HCT116 (cell line): Measurements from ENCODE around the gene LRIG3. TPM values are rescaled to one million over a fixed set of nuclear protein-coding genes. Genes with fewer than 3 reads are reported as not detected.

ENCODE experiments used
- ATAC-seq: fragments of 200-7000 bp; cut with Tn5 transposase; 2 replicates; pipeline ENCODE4 v1.9.1; 2020; ENCODE audit warnings: mild to moderate bottlenecking, moderate library complexity
- BruUV-seq: library from RNA; stranded (reverse); fragments of 400-500 nt; replicated peaks from 2 replicates; lab custom pipeline; 2021; lab: Mats Ljungman, UMichigan
- CTCF ChIA-PET: fragments of 300-600 bp; sonication (Branson Sonifier 250); formaldehyde crosslinking; loops from one replicate; lab custom pipeline; 2021; ENCODE audit warnings: antibody characterized with exemption; lab: Charles Lee
- POLR2A ChIA-PET: fragments of 300-600, 350-600 bp; sonication (Branson Sonifier 250); formaldehyde crosslinking; loops from one replicate; lab custom pipeline; 2021; ENCODE audit warnings: antibody characterized with exemption; lab: Charles Lee
- RAD21 ChIA-PET, 2 experiments: fragments of 300-600 bp; sonication (Branson Sonifier 250); formaldehyde crosslinking; loops; one replicate each; lab custom pipeline; 2023; ENCODE audit warnings: low total read pairs in 2 of 2; ENCODE audit not compliant: uncharacterized antibody in 2 of 2, unreplicated experiment in 2 of 2, low non-redundant PET in 1 of 2; lab: Charles Lee
- DNase-seq: peaks from one replicate; pipeline ENCODE4 v3.0.0-alpha.2; 2010; ENCODE audit warnings: low read depth, low spot score
- H2AFZ ChIP-seq: fragments of 200-600 bp; shearing (Covaris generic), sonication (generic); 2 replicates; pipeline ENCODE4 v1.6.1; 2017; ENCODE audit warnings: low read depth, mixed run types, mixed read lengths, antibody characterized with exemption, low read length; ENCODE audit not compliant: poor library complexity, severe bottlenecking
- H3K27ac ChIP-seq: 2 replicates; pipeline ENCODE4 v1.5.1; 2012; ENCODE audit warnings: low read depth, low read length
- H3K27me3 ChIP-seq: fragments of 200-600 bp; sonication (generic); 2 replicates; pipeline ENCODE4 v1.6.1; 2016; ENCODE audit warnings: mixed run types, low read length, mixed read lengths; ENCODE audit not compliant: insufficient read depth
- H3K36me3 ChIP-seq, 2 experiments: fragments of 200-500 bp in 1 of 2; fragments of 200-600 bp in 1 of 2; sonication (Bioruptor generic) in 1 of 2; sonication (generic) in 1 of 2; 2 replicates each; pipeline versions ENCODE4 v1.5.1 to v1.6.1; 2014 to 2016; ENCODE audit warnings: low read length in 2 of 2, inconsistent platforms in 1 of 2, mixed read lengths in 1 of 2, mixed run types in 1 of 2; ENCODE audit not compliant: insufficient read depth in 2 of 2, control insufficient read depth in 1 of 2
- H3K4me1 ChIP-seq, 2 experiments: fragments of 200-600 bp in 1 of 2; sonication (generic) in 1 of 2; 2 replicates each; pipeline versions ENCODE4 v1.5.1 to v1.6.1; 2012 to 2017; ENCODE audit warnings: low read length in 2 of 2, inconsistent platforms in 1 of 2, mild to moderate bottlenecking in 1 of 2, mixed read lengths in 1 of 2, mixed run types in 1 of 2, moderate library complexity in 1 of 2; ENCODE audit not compliant: insufficient read depth in 2 of 2, control insufficient read depth in 1 of 2
- H3K4me2 ChIP-seq: fragments of 200-600 bp; sonication (generic); 2 replicates; pipeline ENCODE4 v1.6.1; 2017; ENCODE audit warnings: mixed run types, low read length, mixed read lengths
- H3K4me3 ChIP-seq, 2 experiments: fragments of 200-600 bp in 1 of 2; sonication (generic) in 1 of 2; replicated peaks in 1 of 2; 2 replicates each; pipeline ENCODE4 v1.5.1; 2011 to 2016; ENCODE audit warnings: low read length in 2 of 2, control low read depth in 1 of 2, low read depth in 1 of 2, mild to moderate bottlenecking in 1 of 2, mixed read lengths in 1 of 2, mixed run types in 1 of 2
- H3K79me2 ChIP-seq: fragments of 200-600 bp; sonication (generic); 2 replicates; pipeline ENCODE4 v1.6.1; 2017; ENCODE audit warnings: mild to moderate bottlenecking, mixed run types, low read length, moderate library complexity, mixed read lengths; ENCODE audit not compliant: insufficient read depth
- H3K9ac ChIP-seq: fragments of 200-600 bp; sonication (generic); 2 replicates; pipeline ENCODE4 v1.6.1; 2016; ENCODE audit warnings: low read length, mixed read lengths
- H3K9me2 ChIP-seq: fragments of 200-600 bp; sonication (generic), shearing (Covaris generic); 2 replicates; pipeline ENCODE4 v1.6.1; 2017; ENCODE audit warnings: mixed run types, mild to moderate bottlenecking, moderate library complexity; ENCODE audit not compliant: insufficient read depth
- H3K9me3 ChIP-seq, 2 experiments: fragments of 200-500 bp in 1 of 2; fragments of 200-600 bp in 1 of 2; sonication (Bioruptor generic) in 1 of 2; sonication (generic) in 1 of 2; 2 replicates each; pipeline ENCODE4 v1.6.1; 2014 to 2017; ENCODE audit warnings: low read length in 2 of 2, mixed read lengths in 2 of 2, inconsistent platforms in 1 of 2, low read depth in 1 of 2, mild to moderate bottlenecking in 1 of 2, mixed run types in 1 of 2, moderate library complexity in 1 of 2; ENCODE audit not compliant: control insufficient read depth in 1 of 2, insufficient read depth in 1 of 2
- H4K20me1 ChIP-seq: fragments of 200-600 bp; sonication (generic), shearing (Covaris generic); 2 replicates; pipeline ENCODE4 v1.6.1; 2017; ENCODE audit warnings: mixed run types, mild to moderate bottlenecking, moderate library complexity; ENCODE audit not compliant: insufficient read depth
- CBX3 ChIP-seq: IDR thresholded peaks from 2 replicates; pipeline ENCODE4 v1.6.1; 2012; ENCODE audit warnings: low read depth
- CEBPB ChIP-seq: IDR thresholded peaks from 2 replicates; pipeline ENCODE4 v1.6.1; 2012; ENCODE audit warnings: low read depth
- ELF1 ChIP-seq: IDR thresholded peaks from 2 replicates; pipeline ENCODE4 v1.6.1; 2012; ENCODE audit warnings: low read depth, borderline replicate concordance
- EZH2 ChIP-seq: fragments of 200-600 bp; sonication (generic); IDR thresholded peaks from 2 replicates; pipeline ENCODE4 v1.6.1; 2017; ENCODE audit warnings: antibody characterized with exemption, mixed run types
- EZH2phosphoT487 ChIP-seq: fragments of 200-600 bp; IDR thresholded peaks from 2 replicates; pipeline ENCODE4 v1.6.1; 2018; ENCODE audit warnings: antibody characterized with exemption, borderline replicate concordance
- FOSL1 ChIP-seq: IDR thresholded peaks from 2 replicates; pipeline ENCODE4 v1.6.1; 2012; ENCODE audit warnings: low read depth
- JUND ChIP-seq: IDR thresholded peaks from 2 replicates; pipeline ENCODE4 v1.6.1; 2012
- MAX ChIP-seq: IDR thresholded peaks from 2 replicates; pipeline ENCODE4 v1.6.1; 2012
- POLR2A ChIP-seq: IDR thresholded peaks from 2 replicates; pipeline ENCODE4 v1.7.0; 2011; ENCODE audit warnings: borderline replicate concordance; ENCODE audit not compliant: insufficient read depth, insufficient read length; ENCODE audit errors: extremely low read depth
- POLR2AphosphoS5 ChIP-seq: IDR thresholded peaks from 2 replicates; pipeline ENCODE4 v1.6.1; 2011; ENCODE audit warnings: mild to moderate bottlenecking, low read depth, low read length, moderate library complexity
- RAD21 ChIP-seq: IDR thresholded peaks from 2 replicates; pipeline ENCODE4 v1.6.1; 2012; ENCODE audit warnings: low read depth, mild to moderate bottlenecking
- SIN3A ChIP-seq: IDR thresholded peaks from 2 replicates; pipeline ENCODE4 v1.6.1; 2012; ENCODE audit warnings: low read depth
- SP1 ChIP-seq: IDR thresholded peaks from 2 replicates; pipeline ENCODE4 v1.6.1; 2012; ENCODE audit warnings: low read depth
- YY1 ChIP-seq: IDR thresholded peaks from 2 replicates; pipeline ENCODE4 v1.6.1; 2011; ENCODE audit warnings: low read length, low read depth, moderate library complexity, mild to moderate bottlenecking; ENCODE audit not compliant: insufficient replicate concordance; ENCODE audit errors: extremely low read depth
- ZFX ChIP-seq: fragments of 450-650 bp; IDR thresholded peaks from 2 replicates; pipeline ENCODE4 v1.6.1; 2017
- ZNF274 ChIP-seq: fragments of 200-500 bp; sonication (Bioruptor generic); IDR thresholded peaks from 2 replicates; pipeline ENCODE4 v1.6.1; 2014; ENCODE audit warnings: mild to moderate bottlenecking, low read depth, low read length, inconsistent platforms
- intact Hi-C: fragments of 100-400 bp; cut with micrococcal nuclease; formaldehyde crosslinking; loops from 2 replicates; pipeline ENCODE4 v1.10.0; 2022
- total RNA-seq: library from RNA; stranded (reverse); gene quantifications from one replicate; pipeline ENCODE4 v1.2.1, GENCODE V29; 2021; ENCODE audit not compliant: unreplicated experiment
- TF ChIP-seq, protein P1 (sequence below): IDR thresholded peaks from 2 replicates; pipeline ENCODE4 v1.6.1; 2012; ENCODE audit warnings: low read depth
- TF ChIP-seq, protein P2 (sequence below): IDR thresholded peaks from 2 replicates; pipeline ENCODE4 v1.6.1; 2011; ENCODE audit warnings: mild to moderate bottlenecking, low read length, moderate library complexity; ENCODE audit not compliant: insufficient replicate concordance; ENCODE audit errors: extremely low read depth

Gene LRIG3
- total RNA-seq, 1 experiment from 2014 or later, result 11.1 TPM

DNA sequence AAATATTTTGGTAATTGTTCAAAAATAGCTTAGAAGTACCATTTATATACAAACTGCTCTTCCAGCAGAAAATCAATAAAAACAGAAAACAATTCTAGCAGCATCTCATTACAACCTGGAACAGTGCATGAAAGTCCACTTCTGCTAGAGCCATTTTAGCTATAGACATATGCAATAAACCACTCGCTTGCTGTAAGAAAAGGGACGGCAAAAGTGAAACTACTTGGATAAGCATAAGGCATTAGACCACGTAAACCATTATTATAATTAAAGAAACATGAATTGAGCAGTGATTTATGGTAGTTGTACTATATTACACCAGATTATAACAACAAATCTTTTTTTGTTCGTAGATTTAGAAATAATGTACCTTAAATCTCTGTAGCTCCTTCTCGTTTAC lies 48.7 kb downstream of the LRIG3 start:
- DNase-seq (no peak), ATAC-seq (no peak)
- H3K27me3 ChIP-seq, result no peaks in the 10 kb centered on the region
- intact Hi-C loops, result no loop called here
- no peak overlapping the region for H3K4me3 ChIP-seq
- no peak overlapping the region for H3K27ac ChIP-seq
- H4K20me1 ChIP-seq, result no peaks in the 10 kb centered on the region
- no peaks in the 10 kb centered on the region for H3K9me2 ChIP-seq
- H3K9ac ChIP-seq, result no peak overlapping the region
- RAD21 ChIA-PET, result interaction anchor here in 1 of 2 experiments (0.6 kb wide), 1 partner anchor 10 kb away, joined by 3 read pairs; no protein-coding TSS in a partner anchor
- peaks cover 6 to 26% of the 10 kb centered on the region in 2 experiments; a peak in 3 of 4 replicates for H3K36me3 ChIP-seq
- BruUV-seq, result no TSS peak
- no peaks in the 10 kb centered on the region for H3K9me3 ChIP-seq
- no peak for TF ChIP-seq SP1
- TF ChIP-seq SIN3A, result no peak
- no peak for TF ChIP-seq EZH2
- TF ChIP-seq ZNF274, result no peak
- TF ChIP-seq, protein P1, sequence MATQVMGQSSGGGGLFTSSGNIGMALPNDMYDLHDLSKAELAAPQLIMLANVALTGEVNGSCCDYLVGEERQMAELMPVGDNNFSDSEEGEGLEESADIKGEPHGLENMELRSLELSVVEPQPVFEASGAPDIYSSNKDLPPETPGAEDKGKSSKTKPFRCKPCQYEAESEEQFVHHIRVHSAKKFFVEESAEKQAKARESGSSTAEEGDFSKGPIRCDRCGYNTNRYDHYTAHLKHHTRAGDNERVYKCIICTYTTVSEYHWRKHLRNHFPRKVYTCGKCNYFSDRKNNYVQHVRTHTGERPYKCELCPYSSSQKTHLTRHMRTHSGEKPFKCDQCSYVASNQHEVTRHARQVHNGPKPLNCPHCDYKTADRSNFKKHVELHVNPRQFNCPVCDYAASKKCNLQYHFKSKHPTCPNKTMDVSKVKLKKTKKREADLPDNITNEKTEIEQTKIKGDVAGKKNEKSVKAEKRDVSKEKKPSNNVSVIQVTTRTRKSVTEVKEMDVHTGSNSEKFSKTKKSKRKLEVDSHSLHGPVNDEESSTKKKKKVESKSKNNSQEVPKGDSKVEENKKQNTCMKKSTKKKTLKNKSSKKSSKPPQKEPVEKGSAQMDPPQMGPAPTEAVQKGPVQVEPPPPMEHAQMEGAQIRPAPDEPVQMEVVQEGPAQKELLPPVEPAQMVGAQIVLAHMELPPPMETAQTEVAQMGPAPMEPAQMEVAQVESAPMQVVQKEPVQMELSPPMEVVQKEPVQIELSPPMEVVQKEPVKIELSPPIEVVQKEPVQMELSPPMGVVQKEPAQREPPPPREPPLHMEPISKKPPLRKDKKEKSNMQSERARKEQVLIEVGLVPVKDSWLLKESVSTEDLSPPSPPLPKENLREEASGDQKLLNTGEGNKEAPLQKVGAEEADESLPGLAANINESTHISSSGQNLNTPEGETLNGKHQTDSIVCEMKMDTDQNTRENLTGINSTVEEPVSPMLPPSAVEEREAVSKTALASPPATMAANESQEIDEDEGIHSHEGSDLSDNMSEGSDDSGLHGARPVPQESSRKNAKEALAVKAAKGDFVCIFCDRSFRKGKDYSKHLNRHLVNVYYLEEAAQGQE, result no peak
- TF ChIP-seq YY1, result no peak
- TF ChIP-seq CEBPB, result no peak
- no peak for TF ChIP-seq RAD21
- no peak for TF ChIP-seq POLR2AphosphoS5
- no peak for TF ChIP-seq JUND
- TF ChIP-seq CBX3, result no peak
- TF ChIP-seq ELF1, result no peak
- no peak for TF ChIP-seq MAX
- TF ChIP-seq FOSL1, result no peak
- TF ChIP-seq, protein P2, sequence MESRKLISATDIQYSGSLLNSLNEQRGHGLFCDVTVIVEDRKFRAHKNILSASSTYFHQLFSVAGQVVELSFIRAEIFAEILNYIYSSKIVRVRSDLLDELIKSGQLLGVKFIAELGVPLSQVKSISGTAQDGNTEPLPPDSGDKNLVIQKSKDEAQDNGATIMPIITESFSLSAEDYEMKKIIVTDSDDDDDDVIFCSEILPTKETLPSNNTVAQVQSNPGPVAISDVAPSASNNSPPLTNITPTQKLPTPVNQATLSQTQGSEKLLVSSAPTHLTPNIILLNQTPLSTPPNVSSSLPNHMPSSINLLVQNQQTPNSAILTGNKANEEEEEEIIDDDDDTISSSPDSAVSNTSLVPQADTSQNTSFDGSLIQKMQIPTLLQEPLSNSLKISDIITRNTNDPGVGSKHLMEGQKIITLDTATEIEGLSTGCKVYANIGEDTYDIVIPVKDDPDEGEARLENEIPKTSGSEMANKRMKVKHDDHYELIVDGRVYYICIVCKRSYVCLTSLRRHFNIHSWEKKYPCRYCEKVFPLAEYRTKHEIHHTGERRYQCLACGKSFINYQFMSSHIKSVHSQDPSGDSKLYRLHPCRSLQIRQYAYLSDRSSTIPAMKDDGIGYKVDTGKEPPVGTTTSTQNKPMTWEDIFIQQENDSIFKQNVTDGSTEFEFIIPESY, result no peak
- TF ChIP-seq POLR2A, result no peak
- no peak for TF ChIP-seq ZFX
- TF ChIP-seq EZH2phosphoT487, result no peak
- H2AFZ ChIP-seq, result no peak overlapping the region
- CTCF ChIA-PET, result no interaction called here
- no peaks in the 10 kb centered on the region for H3K79me2 ChIP-seq
- POLR2A ChIA-PET, result no interaction called here
- no peak overlapping the region for H3K4me2 ChIP-seq
- H3K4me1 ChIP-seq, result no peaks in the 10 kb centered on the region
